WTC11 (cell line): ENCODE data around the gene TACR1. TPM values are rescaled to one million over a fixed set of nuclear protein-coding genes. Genes with fewer than 3 reads are reported as not detected.

Experiments used
- ATAC-seq: fragments of 200-7000 bp; cut with Tn5 transposase; 2 replicates; pipeline ENCODE4 v1.10.0; 2021; ENCODE audit warnings: mild to moderate bottlenecking, moderate library complexity
- CTCF ChIA-PET: fragments of 300-600 bp; sonication (Branson Sonifier 250); formaldehyde crosslinking; loops from one replicate; lab custom pipeline; 2021; ENCODE audit warnings: antibody characterized with exemption; lab: Charles Lee
- POLR2A ChIA-PET: fragments of 350-600 bp; sonication (Branson Sonifier 250); formaldehyde crosslinking; loops from one replicate; lab custom pipeline; 2021; ENCODE audit warnings: antibody characterized with exemption; lab: Charles Lee
- DNase-seq: peaks from one replicate; pipeline ENCODE4 v3.0.0; 2021; ENCODE audit warnings: low spot score
- H3K27ac Mint-ChIP-seq: 2 replicates; pipeline ENCODE4 v1.8.0; 2021; ENCODE audit warnings: mixed read lengths
- H3K27me3 Mint-ChIP-seq: 2 replicates; pipeline ENCODE4 v1.8.0; 2021; ENCODE audit warnings: low read depth, mild to moderate bottlenecking, moderate library complexity, mixed read lengths
- H3K36me3 Mint-ChIP-seq: 2 replicates; pipeline ENCODE4 v1.8.0; 2021; ENCODE audit warnings: mixed read lengths
- H3K4me1 Mint-ChIP-seq: 2 replicates; pipeline ENCODE4 v1.8.0; 2022; ENCODE audit warnings: mixed read lengths
- H3K4me3 Mint-ChIP-seq: 2 replicates; pipeline ENCODE4 v1.8.0; 2021; ENCODE audit warnings: mild to moderate bottlenecking, moderate library complexity, mixed read lengths
- H3K9me3 Mint-ChIP-seq: 2 replicates; pipeline ENCODE4 v1.8.0; 2021; ENCODE audit warnings: mixed read lengths
- ATF1 ChIP-seq: sonication (generic); formaldehyde crosslinking; IDR thresholded peaks from 2 replicates; pipeline ENCODE4 v1.8.1; 2023; ENCODE audit warnings: mild to moderate bottlenecking, moderate library complexity, missing genetic modification reagents
- ATF2 ChIP-seq: sonication (generic); formaldehyde crosslinking; IDR thresholded peaks from 2 replicates; pipeline ENCODE4 v1.8.1; 2022; ENCODE audit warnings: low read depth, missing genetic modification reagents, borderline replicate concordance
- ATF3 ChIP-seq: sonication (generic); formaldehyde crosslinking; conservative IDR thresholded peaks from 2 replicates; pipeline ENCODE4 v1.8.1; 2022; ENCODE audit warnings: mild to moderate bottlenecking, missing genetic modification reagents
- CTCF ChIP-seq: fragments of 200-600 bp; IDR thresholded peaks from 2 replicates; pipeline ENCODE4 v1.8.0; 2022; ENCODE audit warnings: antibody characterized with exemption
- E2F1 ChIP-seq: sonication (generic); formaldehyde crosslinking; IDR thresholded peaks from 2 replicates; pipeline ENCODE4 v1.8.0; 2022; ENCODE audit warnings: mild to moderate bottlenecking, missing genetic modification reagents
- ELF4 ChIP-seq: sonication (generic); formaldehyde crosslinking; IDR thresholded peaks from 2 replicates; pipeline ENCODE4 v1.8.1; 2022; ENCODE audit warnings: low read depth, mild to moderate bottlenecking, moderate library complexity, missing genetic modification reagents
- EMX1 ChIP-seq: fragments of 250-450 bp; sonication (Bioruptor Pico); IDR thresholded peaks from 2 replicates; pipeline ENCODE4 v1.8.0; 2021; ENCODE audit warnings: mild to moderate bottlenecking
- ERG ChIP-seq: fragments of 250-450 bp; sonication (Bioruptor Pico); IDR thresholded peaks from 2 replicates; pipeline ENCODE4 v1.8.0; 2021; ENCODE audit warnings: mild to moderate bottlenecking
- ESRRA ChIP-seq: sonication (generic); formaldehyde crosslinking; IDR thresholded peaks from 2 replicates; pipeline ENCODE4 v1.8.1; 2022; ENCODE audit warnings: mild to moderate bottlenecking, missing genetic modification reagents, borderline replicate concordance
- FOXP1 ChIP-seq: sonication (generic); formaldehyde crosslinking; IDR thresholded peaks from 2 replicates; pipeline ENCODE4 v1.8.0; 2022; ENCODE audit warnings: missing genetic modification reagents, mild to moderate bottlenecking, moderate library complexity, borderline replicate concordance
- GTF2I ChIP-seq: fragments of 250-450 bp; sonication (Bioruptor Pico); conservative IDR thresholded peaks from 2 replicates; pipeline ENCODE4 v1.4.0; 2021; ENCODE audit warnings: mild to moderate bottlenecking
- MLX ChIP-seq: sonication (generic); formaldehyde crosslinking; IDR thresholded peaks from 2 replicates; pipeline ENCODE4 v1.8.1; 2023; ENCODE audit warnings: mild to moderate bottlenecking, missing genetic modification reagents, moderate library complexity
- NFE2L1 ChIP-seq: sonication (generic); formaldehyde crosslinking; IDR thresholded peaks from 2 replicates; pipeline ENCODE4 v1.8.1; 2023; ENCODE audit warnings: missing genetic modification reagents
- NR2C2 ChIP-seq: sonication (generic); formaldehyde crosslinking; IDR thresholded peaks from 2 replicates; pipeline ENCODE4 v1.8.0; 2022; ENCODE audit warnings: mild to moderate bottlenecking, missing genetic modification reagents
- OVOL2 ChIP-seq: fragments of 250-450 bp; sonication (Bioruptor Pico); IDR thresholded peaks from 2 replicates; pipeline ENCODE4 v1.9.0; 2021; ENCODE audit warnings: mild to moderate bottlenecking, borderline replicate concordance
- TP53 ChIP-seq: sonication (generic); formaldehyde crosslinking; IDR thresholded peaks from 2 replicates; pipeline ENCODE4 v1.8.1; 2023; ENCODE audit warnings: mild to moderate bottlenecking, missing genetic modification reagents
- ZBTB21 ChIP-seq: sonication (generic); formaldehyde crosslinking; IDR thresholded peaks from 2 replicates; pipeline ENCODE4 v1.8.1; 2023; ENCODE audit warnings: mild to moderate bottlenecking, missing genetic modification reagents, borderline replicate concordance
- ZNF263 ChIP-seq: sonication (generic); formaldehyde crosslinking; IDR thresholded peaks from 2 replicates; pipeline ENCODE4 v1.8.1; 2022; ENCODE audit warnings: low read depth, mild to moderate bottlenecking, moderate library complexity, missing genetic modification reagents
- ZNF423 ChIP-seq: fragments of 250-450 bp; sonication (Bioruptor Pico); IDR thresholded peaks from 2 replicates; pipeline ENCODE4 v2.1.2; 2022; ENCODE audit warnings: mild to moderate bottlenecking, moderate library complexity
- ZNF425 ChIP-seq: fragments of 250-450 bp; sonication (Bioruptor Pico); conservative IDR thresholded peaks from 2 replicates; pipeline ENCODE4 v1.9.0; 2021; ENCODE audit warnings: mild to moderate bottlenecking
- ZNF512 ChIP-seq: sonication (generic); formaldehyde crosslinking; IDR thresholded peaks from 2 replicates; pipeline ENCODE4 v1.8.1; 2022; ENCODE audit warnings: missing genetic modification reagents, borderline replicate concordance
- ZNF671 ChIP-seq: fragments of 250-450 bp; sonication (Bioruptor Pico); IDR thresholded peaks from 2 replicates; pipeline ENCODE4 v1.8.0; 2021; ENCODE audit warnings: mild to moderate bottlenecking
- total RNA-seq: library from RNA; stranded (reverse); gene quantifications from 3 replicates; pipeline ENCODE4 v1.2.3, GENCODE V29; 2021

The TACR1 gene
- total RNA-seq, 1 experiment from 2014 or later, result 0.13 TPM

- Mint-ChIP-seq H3K4me3 (no peak overlapping the region), H3K27me3 (peaks cover 3% of the 10 kb centered on the region; the same call in 1 of the 2 replicates), H3K36me3 (no peaks in the 10 kb centered on the region), H3K27ac (no peak overlapping the region), H3K9me3 (no peaks in the 10 kb centered on the region; the same call in 1 of the 2 replicates), H3K4me1 (peaks cover 16% of the 10 kb centered on the region)
- ATAC-seq (no peak), DNase-seq (no peak)
- ChIA-PET POLR2A (no interaction called here), CTCF (interaction anchor here (3.8 kb wide), 1 partner anchor 15 kb away, joined by 13 read pairs; no protein-coding TSS in a partner anchor)
- TF ChIP-seq ESRRA (CRISPR knock-in tag), result no peak
- TF ChIP-seq EMX1, result no peak
- no peak for TF ChIP-seq E2F1 (CRISPR knock-in tag)
- TF ChIP-seq MLX (CRISPR knock-in tag), result no peak
Observed at GRCh38 chr2:75079575-75079974, 119.7 kb downstream of the TACR1 start.

- H3K4me1 Mint-ChIP-seq, result peaks cover 30% of the 10 kb centered on the region
- peaks cover 3% of the 10 kb centered on the region; the same call in 1 of the 2 replicates for H3K27me3 Mint-ChIP-seq
- DNase-seq (no peak), ATAC-seq (no peak)
- CTCF ChIA-PET, result interaction anchor here (1.2 to 3.8 kb wide), 2 partner anchors 10 to 14 kb away, joined by 4 to 13 read pairs; no protein-coding TSS in a partner anchor
- H3K36me3 Mint-ChIP-seq, result no peaks in the 10 kb centered on the region
- TF ChIP-seq ZNF263 (no peak), ATF1 (CRISPR knock-in tag) (no peak), ERG (CRISPR knock-in tag) (no peak), OVOL2 (CRISPR knock-in tag) (no peak), ZBTB21 (CRISPR knock-in tag) (no peak), ZNF423 (CRISPR knock-in tag) (no peak), NR2C2 (no peak), GTF2I (CRISPR knock-in tag) (no peak), ZNF512 (CRISPR knock-in tag) (no peak), NFE2L1 (CRISPR knock-in tag) (no peak), FOXP1 (no peak)
- no peak overlapping the region for H3K27ac Mint-ChIP-seq
- POLR2A ChIA-PET, result no interaction called here
- no peak overlapping the region for H3K4me3 Mint-ChIP-seq
- no peaks in the 10 kb centered on the region; the same call in 1 of the 2 replicates for H3K9me3 Mint-ChIP-seq
Observed at GRCh38 chr2:75077909-75078308, 121.4 kb downstream of the TACR1 start.

- no peaks in the 10 kb centered on the region for H3K9me3 Mint-ChIP-seq
- DNase-seq, result no peak
- ChIA-PET CTCF (interaction anchor here (1.2 to 3.8 kb wide), 2 partner anchors 10 to 12 kb away, joined by 3 to 13 read pairs; no protein-coding TSS in a partner anchor), POLR2A (no interaction called here)
- H3K27me3 Mint-ChIP-seq, result peaks cover 3% of the 10 kb centered on the region
- no peak overlapping the region for H3K4me3 Mint-ChIP-seq
- no peaks in the 10 kb centered on the region for H3K36me3 Mint-ChIP-seq
- no peak for ATAC-seq
- peaks cover 30% of the 10 kb centered on the region for H3K4me1 Mint-ChIP-seq
- H3K27ac Mint-ChIP-seq, result no peak overlapping the region
- no peak for TF ChIP-seq ATF2 (CRISPR knock-in tag)
- TF ChIP-seq CTCF, result no peak
- TF ChIP-seq ZNF671 (CRISPR knock-in tag), result no peak
- no peak for TF ChIP-seq ZNF425 (CRISPR knock-in tag)
- no peak for TF ChIP-seq ZNF263
- no peak for TF ChIP-seq ATF3 (CRISPR knock-in tag)
- no peak for TF ChIP-seq ELF4 (CRISPR knock-in tag)
- no peak for TF ChIP-seq TP53 (CRISPR knock-in tag)
Observed at GRCh38 chr2:75076088-75076487, 123.2 kb downstream of the TACR1 start.
